NCI-H128 (cell line): Measurements from ENCODE around the gene FN1.

Source experiments
- DNase-seq: peaks from one replicate; lab custom pipeline; 2025; ENCODE audit not compliant: unreplicated experiment; lab: John Stamatoyannopoulos, UW

The FN1 gene

GRCh38 chr2:215442401-215442787 lies 6.5 kb upstream of the FN1 start:
- DNase-seq, result no peak

GRCh38 chr2:215441560-215442400 lies 5.9 kb upstream of the FN1 start:
- no peak for DNase-seq

- DNase-seq, result no peak
These were observed 4.2 kb upstream of the FN1 start for GRCh38 chr2:215439980-215440512.

GRCh38 chr2:215439404-215439803 lies 3.5 kb upstream of the FN1 start:
- DNase-seq, result no peak

GRCh38 chr2:215437614-215438013 lies 1.7 kb upstream of the FN1 start:
- DNase-seq, result no peak

GRCh38 chr2:215436705-215437565 lies 1.1 kb upstream of the FN1 start:
- DNase-seq, result no peak

GRCh38 chr2:215435280-215435869 lies 493 bp downstream of the FN1 start:
- DNase-seq, result no peak

GRCh38 chr2:215434447-215435279 lies 1.2 kb downstream of the FN1 start:
- no peak for DNase-seq

- DNase-seq, result no peak
These were observed 2.9 kb downstream of the FN1 start for GRCh38 chr2:215432759-215433594.

GRCh38 chr2:215431778-215432758 lies 3.8 kb downstream of the FN1 start:
- DNase-seq, result no peak

- no peak for DNase-seq
These were observed 4.6 kb downstream of the FN1 start for GRCh38 chr2:215431290-215431689.

- DNase-seq, result no peak
These were observed 5.2 kb downstream of the FN1 start for GRCh38 chr2:215430528-215431187.

GRCh38 chr2:215429424-215429823 lies 6.4 kb downstream of the FN1 start:
- DNase-seq, result no peak

GRCh38 chr2:215428060-215428910 lies 7.6 kb downstream of the FN1 start:
- no peak for DNase-seq

- DNase-seq, result no peak
These were observed 8.3 kb downstream of the FN1 start for GRCh38 chr2:215427585-215427984.

GRCh38 chr2:215425021-215425782 lies 10.7 kb downstream of the FN1 start:
- no peak for DNase-seq
